ENCODE results near the gene MXD1. TPM values are rescaled to one million over a fixed set of nuclear protein-coding genes. Genes with fewer than 3 reads are reported as not detected.

MXD1 gene
- total and polyA plus RNA-seq, 8 donors = 1.5 to 8.6 (median 5.0) TPM

GRCh38 chr2:69936906-69937305, 22.0 kb downstream of the MXD1 start:
- ATAC-seq (no peak), FAIRE-seq (no peak), DNase-seq (no peak)
- Histone ChIP-seq H3K27ac (no peak overlapping the region), H3K4me3 (no peak overlapping the region), H3K27me3 (no peaks in the 10 kb centered on the region), H3K4me1 (peaks cover 0 to 9% (median 0%) of the 10 kb centered on the region in 3 donors), H3K36me3 (peaks cover 8 to 30% (median 26%) of the 10 kb centered on the region in 3 donors), H3K9me3 (no peaks in the 10 kb centered on the region)
- TF ChIP-seq, protein P1, sequence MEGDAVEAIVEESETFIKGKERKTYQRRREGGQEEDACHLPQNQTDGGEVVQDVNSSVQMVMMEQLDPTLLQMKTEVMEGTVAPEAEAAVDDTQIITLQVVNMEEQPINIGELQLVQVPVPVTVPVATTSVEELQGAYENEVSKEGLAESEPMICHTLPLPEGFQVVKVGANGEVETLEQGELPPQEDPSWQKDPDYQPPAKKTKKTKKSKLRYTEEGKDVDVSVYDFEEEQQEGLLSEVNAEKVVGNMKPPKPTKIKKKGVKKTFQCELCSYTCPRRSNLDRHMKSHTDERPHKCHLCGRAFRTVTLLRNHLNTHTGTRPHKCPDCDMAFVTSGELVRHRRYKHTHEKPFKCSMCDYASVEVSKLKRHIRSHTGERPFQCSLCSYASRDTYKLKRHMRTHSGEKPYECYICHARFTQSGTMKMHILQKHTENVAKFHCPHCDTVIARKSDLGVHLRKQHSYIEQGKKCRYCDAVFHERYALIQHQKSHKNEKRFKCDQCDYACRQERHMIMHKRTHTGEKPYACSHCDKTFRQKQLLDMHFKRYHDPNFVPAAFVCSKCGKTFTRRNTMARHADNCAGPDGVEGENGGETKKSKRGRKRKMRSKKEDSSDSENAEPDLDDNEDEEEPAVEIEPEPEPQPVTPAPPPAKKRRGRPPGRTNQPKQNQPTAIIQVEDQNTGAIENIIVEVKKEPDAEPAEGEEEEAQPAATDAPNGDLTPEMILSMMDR (IDR thresholded peaks at IDR 0.05) = no peak
- intact Hi-C loops (cut with DNase I) = loop anchor here in 1 of 3 donors (10.0 kb wide), 1 partner anchor 108 kb away; no protein-coding TSS in a partner anchor
- WGBS, 2 donors = 88 to 91% methylated on average over 11 of the region's 11 CpGs

DNA sequence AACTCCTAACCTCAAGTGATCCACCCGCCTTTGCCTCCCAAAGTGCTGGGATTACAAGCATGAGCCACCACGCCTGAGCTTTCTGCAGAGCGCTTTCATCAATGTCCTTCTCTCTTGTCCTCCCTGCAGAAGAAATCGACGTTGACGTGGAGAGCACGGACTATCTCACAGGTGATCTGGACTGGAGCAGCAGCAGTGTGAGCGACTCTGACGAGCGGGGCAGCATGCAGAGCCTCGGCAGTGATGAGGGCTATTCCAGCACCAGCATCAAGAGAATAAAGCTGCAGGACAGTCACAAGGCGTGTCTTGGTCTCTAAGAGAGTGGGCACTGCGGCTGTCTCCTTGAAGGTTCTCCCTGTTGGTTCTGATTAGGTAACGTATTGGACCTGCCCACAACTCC, 23.1 kb downstream of the MXD1 start:
- intact Hi-C loops (cut with DNase I) = loop anchor here in 1 of 3 donors (10.0 kb wide), 1 partner anchor 107 kb away; no protein-coding TSS in a partner anchor

DNA sequence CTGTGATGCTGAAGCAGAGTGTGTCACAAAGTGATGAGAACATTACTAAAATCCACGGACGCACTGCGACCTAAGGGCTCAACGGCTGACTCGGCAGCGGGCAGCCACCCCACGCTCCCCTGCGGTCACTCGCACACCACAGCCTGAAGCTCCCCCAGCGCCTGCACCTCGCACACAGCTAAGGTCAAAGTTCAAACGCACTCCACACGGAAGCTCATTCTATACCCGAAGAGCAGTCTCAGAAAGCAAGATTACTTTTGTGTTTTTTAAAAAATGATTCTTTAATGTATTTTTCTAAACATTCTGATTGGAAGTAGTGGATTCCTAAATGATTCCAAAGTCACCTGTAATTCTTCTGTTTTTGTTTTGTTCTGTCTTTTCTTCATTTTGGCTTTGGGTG, 24.8 kb downstream of the MXD1 start:
- no peak for FAIRE-seq
- DNase-seq = no peak
- 84 to 86% methylated on average over 14 of the region's 14 CpGs for WGBS, 2 donors
- Histone ChIP-seq H3K9me3 (no peaks in the 10 kb centered on the region), H3K36me3 (peaks cover 8 to 30% (median 26%) of the 10 kb centered on the region in 3 donors), H3K4me3 (no peak overlapping the region), H3K4me1 (no peaks in the 10 kb centered on the region), H3K27ac (no peak overlapping the region), H3K27me3 (no peaks in the 10 kb centered on the region)
- intact Hi-C loops (cut with DNase I) = loop anchor here in 1 of 3 donors (10.0 kb wide), 1 partner anchor 105 kb away; no protein-coding TSS in a partner anchor
- TF ChIP-seq, protein P1 (IDR thresholded peaks at IDR 0.05) = no peak
- ATAC-seq = no peak

More for the DNA sequence above, 23.1 kb downstream of the MXD1 start:
- no peak overlapping the region for H3K4me3 ChIP-seq
- H3K27me3 ChIP-seq = no peaks in the 10 kb centered on the region
- FAIRE-seq = no peak
- no peak overlapping the region for H3K27ac ChIP-seq
- no peak for DNase-seq
- no peak for ATAC-seq
- TF ChIP-seq, protein P1 (IDR thresholded peaks at IDR 0.05) = no peak
- H3K36me3 ChIP-seq = peaks cover 8 to 30% (median 26%) of the 10 kb centered on the region in 3 donors
- H3K9me3 ChIP-seq = no peaks in the 10 kb centered on the region
- WGBS, 2 donors = 93% methylated on average over 14 of the region's 14 CpGs
- H3K4me1 ChIP-seq = peaks cover 0 to 9% (median 0%) of the 10 kb centered on the region in 3 donors

- H3K36me3 ChIP-seq = peaks cover 8 to 27% (median 26%) of the 10 kb centered on the region in 3 donors
- WGBS, 2 donors = 95 to 96% methylated on average over 8 of the region's 8 CpGs
- TF ChIP-seq, protein P1 (IDR thresholded peaks at IDR 0.05) = no peak
These were observed 25.8 kb downstream of the MXD1 start for GRCh38 chr2:69940691-69941090.

More at GRCh38 chr2:69940691-69941090, 25.8 kb downstream of the MXD1 start:
- Histone ChIP-seq H3K27ac (no peak overlapping the region), H3K9me3 (no peaks in the 10 kb centered on the region), H3K27me3 (no peaks in the 10 kb centered on the region), H3K4me3 (no peak overlapping the region), H3K4me1 (no peaks in the 10 kb centered on the region)
- no peak for ATAC-seq
- intact Hi-C loops (cut with DNase I) = no loop called here
- DNase-seq = no peak
- no peak for FAIRE-seq
